ENCODE results near the gene TMEM201.

Gene TMEM201

GRCh38 chr1:9626201-9626608 lies 37.5 kb downstream of the TMEM201 start:
- TF ChIP-seq, protein P1, sequence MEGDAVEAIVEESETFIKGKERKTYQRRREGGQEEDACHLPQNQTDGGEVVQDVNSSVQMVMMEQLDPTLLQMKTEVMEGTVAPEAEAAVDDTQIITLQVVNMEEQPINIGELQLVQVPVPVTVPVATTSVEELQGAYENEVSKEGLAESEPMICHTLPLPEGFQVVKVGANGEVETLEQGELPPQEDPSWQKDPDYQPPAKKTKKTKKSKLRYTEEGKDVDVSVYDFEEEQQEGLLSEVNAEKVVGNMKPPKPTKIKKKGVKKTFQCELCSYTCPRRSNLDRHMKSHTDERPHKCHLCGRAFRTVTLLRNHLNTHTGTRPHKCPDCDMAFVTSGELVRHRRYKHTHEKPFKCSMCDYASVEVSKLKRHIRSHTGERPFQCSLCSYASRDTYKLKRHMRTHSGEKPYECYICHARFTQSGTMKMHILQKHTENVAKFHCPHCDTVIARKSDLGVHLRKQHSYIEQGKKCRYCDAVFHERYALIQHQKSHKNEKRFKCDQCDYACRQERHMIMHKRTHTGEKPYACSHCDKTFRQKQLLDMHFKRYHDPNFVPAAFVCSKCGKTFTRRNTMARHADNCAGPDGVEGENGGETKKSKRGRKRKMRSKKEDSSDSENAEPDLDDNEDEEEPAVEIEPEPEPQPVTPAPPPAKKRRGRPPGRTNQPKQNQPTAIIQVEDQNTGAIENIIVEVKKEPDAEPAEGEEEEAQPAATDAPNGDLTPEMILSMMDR (IDR thresholded peaks at IDR 0.05; ENCODE audit: control insufficient read depth, extremely low read depth, insufficient read depth): no peak
- H3K4me3 ChIP-seq (ENCODE audit: low read depth, low read length): peak overlapping the region; percentile 45; the same call in 1 of the 2 replicates
- DNase-seq (ENCODE audit: low read depth): no peak

- TF ChIP-seq, protein P1 (IDR thresholded peaks at IDR 0.05; ENCODE audit: control insufficient read depth, extremely low read depth, insufficient read depth): no peak
- DNase-seq (ENCODE audit: low read depth): no peak
- no peak overlapping the region for H3K4me3 ChIP-seq (ENCODE audit: low read depth, low read length)
These were observed 40.1 kb downstream of the TMEM201 start for GRCh38 chr1:9628541-9629444.

DNA sequence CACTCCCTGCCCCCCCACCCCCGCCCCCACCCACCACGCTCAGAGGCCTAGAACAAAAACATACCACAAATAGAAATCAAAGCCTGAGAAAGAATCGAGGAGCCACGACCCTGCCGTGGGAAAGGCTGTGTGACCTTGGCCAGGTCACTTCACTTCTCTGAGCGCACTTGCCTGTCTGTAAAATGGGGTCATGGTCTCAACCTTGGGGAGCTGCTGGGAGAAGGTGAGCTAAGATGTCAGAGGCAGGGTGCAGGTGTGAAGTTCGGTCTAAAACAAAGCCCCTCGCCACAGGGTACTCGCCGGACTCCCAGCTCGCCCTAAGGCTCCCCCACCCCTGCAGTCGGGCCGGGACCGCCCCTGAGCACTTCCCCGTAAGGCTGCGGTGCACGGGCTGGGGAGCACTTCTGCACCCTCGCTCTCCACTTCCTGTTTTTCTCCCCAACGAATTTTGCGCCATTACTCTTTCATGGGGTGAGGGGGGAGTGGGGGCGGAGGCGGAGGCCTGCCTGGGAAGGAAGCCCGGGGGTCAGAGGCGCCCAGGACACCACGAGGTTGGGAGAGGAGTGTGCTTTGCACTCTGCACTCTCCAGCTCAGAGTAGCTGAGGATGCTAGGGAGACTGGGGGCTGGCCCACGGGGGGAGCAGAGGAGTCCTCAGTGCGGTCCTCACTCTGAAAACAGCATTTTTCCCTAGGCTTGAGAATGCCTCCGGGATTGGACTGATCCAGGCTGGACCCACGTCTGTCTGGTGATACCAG lies 40.9 kb downstream of the TMEM201 start:
- no peak overlapping the region for H3K4me3 ChIP-seq (ENCODE audit: low read depth, low read length)
- TF ChIP-seq, protein P1 (IDR thresholded peaks at IDR 0.05; ENCODE audit: control insufficient read depth, extremely low read depth, insufficient read depth): no peak
- no peak for DNase-seq (ENCODE audit: low read depth)

DNA sequence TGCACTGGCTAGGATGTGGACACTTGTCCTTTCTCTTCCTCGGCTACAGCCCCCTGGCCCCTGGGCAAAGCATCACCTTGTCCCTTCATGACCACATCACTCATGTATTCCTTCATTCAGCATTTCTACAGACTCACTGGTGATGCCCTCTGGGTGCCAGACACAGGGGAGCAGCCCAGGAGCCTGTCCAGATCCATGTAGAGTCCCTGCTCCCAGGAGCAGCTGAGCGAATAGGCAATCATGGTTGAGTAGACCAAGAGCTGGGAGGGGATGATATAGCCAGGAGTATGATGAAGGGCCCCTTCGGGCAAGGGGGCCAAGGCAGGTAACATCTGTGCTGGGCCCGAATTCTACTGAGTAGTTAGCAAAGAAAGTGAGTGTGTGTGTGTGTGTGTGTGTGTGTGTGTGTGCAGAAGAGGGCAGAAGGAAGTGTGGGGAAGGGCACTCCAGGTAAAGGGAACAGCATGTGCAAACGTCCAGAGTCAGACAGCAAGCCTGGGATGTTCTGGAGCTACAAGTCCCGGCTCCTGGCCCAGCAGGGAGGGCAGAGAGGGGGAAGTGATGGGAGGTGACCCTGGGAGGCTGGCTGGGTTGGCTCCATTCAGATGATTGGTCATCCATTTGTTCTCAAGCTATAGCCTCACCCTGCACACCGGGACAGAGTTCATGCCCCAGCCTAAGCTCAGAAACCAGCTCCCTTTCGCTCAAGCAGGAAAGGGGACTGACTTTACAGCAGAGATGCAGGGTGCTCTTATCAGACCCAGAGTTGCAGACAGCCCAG lies 41.8 kb downstream of the TMEM201 start:
- TF ChIP-seq, protein P1 (IDR thresholded peaks at IDR 0.05; ENCODE audit: control insufficient read depth, extremely low read depth, insufficient read depth): no peak
- no peak for DNase-seq (ENCODE audit: low read depth)
- H3K4me3 ChIP-seq (ENCODE audit: low read depth, low read length): no peak overlapping the region

DNA sequence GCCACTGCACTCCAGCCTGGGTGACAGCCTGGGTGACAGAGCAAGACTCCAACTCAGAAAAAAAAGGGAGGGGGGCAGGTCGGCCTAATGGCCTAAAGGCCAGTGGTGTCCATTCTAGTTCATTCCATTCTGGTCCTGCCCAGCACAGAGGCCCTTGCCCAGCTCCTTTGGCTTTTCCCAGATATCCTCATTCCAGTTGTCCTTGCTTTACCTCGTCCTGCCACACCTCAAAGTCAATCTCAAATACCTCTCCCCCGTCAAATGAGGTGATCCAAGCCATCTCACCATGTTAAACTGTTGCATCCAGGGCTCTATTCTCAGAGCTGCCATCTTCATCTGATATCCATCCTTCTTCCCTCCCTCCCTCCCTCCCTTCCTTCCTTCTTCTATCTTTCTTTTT lies 42.9 kb downstream of the TMEM201 start:
- TF ChIP-seq, protein P1 (IDR thresholded peaks at IDR 0.05; ENCODE audit: control insufficient read depth, extremely low read depth, insufficient read depth): no peak
- DNase-seq (ENCODE audit: low read depth): no peak
- H3K4me3 ChIP-seq (ENCODE audit: low read depth, low read length): no peak overlapping the region

GRCh38 chr1:9633493-9633892 lies 44.8 kb downstream of the TMEM201 start:
- DNase-seq (ENCODE audit: low read depth): no peak
- TF ChIP-seq, protein P1 (IDR thresholded peaks at IDR 0.05; ENCODE audit: control insufficient read depth, extremely low read depth, insufficient read depth): no peak
- H3K4me3 ChIP-seq (ENCODE audit: low read depth, low read length): no peak overlapping the region
